RKO (cell line): ENCODE measurements around the gene TSGA10IP.
A peak's percentile ranks its signal among the peaks of the same experiment; 100 is the strongest.

ENCODE experiments used
- DNase-seq: peaks from one replicate; pipeline ENCODE4 v3.0.0-alpha.2; 2016; ENCODE audit warnings: low spot score

Gene TSGA10IP

DNA sequence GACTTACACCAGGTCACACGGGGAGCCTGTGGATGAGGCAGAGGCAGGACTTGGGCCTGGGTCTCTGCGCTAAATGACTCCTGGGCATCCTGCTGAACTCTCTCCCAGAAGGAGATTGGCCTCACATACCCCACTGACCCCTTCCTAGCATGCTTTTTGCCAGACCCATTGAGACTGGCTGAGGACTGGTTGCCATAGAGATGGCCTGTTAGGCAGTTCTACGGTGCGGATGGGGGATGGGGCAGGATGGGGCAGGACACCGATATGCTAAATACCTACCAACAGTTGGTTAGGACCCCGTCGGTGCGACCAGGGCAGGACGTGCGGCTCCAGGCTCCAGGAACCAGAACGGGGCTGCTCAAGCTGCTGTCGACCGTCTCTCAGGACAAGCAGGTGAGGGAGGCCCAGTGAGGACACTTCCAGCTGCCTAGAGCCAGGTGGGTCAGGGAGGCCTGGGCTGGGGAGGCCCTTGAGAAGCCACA is at the start of gene TSGA10IP:
Gene TSGA10IP, plus strand, starts transcription at position 51 of the 482 bp plus-strand sequence. Its CDS starts 196 bp downstream, at position 247.
- no peak for DNase-seq

DNA sequence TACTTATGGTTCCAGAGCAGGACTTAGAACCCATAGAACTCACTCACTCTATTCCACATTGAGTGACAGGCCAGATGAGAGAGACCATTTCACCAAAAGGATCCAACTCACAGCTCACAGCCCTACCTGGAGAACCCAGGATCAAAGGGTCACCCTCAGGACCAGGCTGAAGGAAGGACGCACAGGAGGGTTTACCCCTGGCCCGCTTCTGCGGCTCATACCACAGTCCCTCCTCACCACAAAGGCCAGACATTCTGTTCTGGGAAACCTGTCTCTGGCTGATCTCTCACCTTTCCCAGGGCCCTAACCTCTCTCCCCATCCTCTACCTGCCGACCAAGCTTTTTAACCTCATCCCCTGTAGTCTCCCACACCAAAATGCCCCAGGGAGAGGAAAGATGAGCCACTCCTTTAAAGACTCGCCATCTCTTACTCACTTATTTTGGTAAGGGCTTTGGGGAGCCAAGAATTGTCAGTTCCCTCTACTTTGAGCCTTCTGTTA is 49.7 kb upstream of the TSGA10IP start:
- peak; percentile 65 for DNase-seq

DNA sequence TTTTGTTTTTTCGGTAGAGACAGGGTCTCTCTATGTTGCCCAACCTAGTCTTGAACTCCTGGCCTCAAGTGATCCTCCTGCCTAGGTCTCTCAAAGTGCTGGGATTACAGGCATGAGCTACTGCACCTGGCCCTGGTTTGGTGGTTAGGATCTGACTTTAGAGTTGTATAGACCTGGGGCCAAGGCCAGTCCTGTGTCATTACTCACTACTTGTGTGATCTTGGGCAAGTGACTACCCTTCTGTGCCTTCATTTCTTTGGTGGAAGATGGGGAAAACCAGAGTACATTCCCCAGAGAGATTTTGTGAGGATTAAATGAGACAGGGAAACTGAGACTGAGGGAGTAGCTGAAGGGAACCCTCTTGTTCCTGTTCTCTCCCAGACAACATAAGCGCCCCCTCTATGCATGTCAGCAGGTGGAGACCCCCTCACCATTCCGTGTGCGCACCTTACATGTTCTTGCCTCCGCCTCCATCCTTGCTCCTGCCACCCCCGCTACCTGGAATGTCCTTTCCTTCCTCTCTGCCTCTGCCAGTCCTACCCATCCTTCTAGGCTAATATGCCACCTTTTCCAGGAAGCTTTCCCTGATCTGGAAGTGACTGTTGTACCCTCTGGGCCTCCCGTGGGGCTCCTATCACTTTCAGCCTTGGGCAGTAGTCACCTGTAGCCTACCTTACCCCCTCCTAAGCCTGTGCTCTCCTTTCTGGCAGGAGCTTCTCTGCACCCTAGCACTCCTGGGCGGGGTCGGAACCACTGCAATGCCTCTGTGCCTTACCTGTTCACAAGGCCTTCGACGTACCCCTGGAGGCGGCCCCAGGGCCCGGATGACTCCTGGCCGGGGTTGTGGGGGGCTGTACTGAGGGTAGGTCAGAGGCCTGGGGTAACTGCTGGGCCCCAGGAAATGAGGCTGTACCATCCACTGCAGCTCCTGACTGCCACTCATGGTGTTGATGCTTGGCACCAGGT is 49.0 kb upstream of the TSGA10IP start:
- peak; percentile 71 for DNase-seq

DNA sequence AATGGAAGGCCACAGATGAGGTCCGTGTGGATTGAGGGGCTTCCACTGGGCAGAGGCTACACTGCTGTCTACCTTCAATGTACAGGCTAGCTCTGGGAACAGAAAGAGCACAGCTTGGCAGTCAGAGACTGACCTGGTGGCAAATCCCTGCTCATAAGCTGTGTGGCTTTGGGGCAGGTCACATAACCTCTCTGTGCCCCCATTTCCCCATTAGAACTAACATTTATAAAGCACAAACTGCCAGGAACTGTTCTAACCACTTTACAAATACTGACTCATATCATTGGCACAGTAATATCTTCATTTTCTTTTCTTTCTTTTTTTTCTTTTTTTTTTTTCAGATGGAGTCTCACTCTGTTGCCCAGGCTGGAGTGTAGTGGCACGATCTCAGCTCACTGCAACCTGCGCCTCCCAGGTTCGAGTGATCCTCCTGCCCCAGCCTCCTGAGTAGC is 48.2 kb upstream of the TSGA10IP start:
- peak; percentile 49 for DNase-seq

DNA sequence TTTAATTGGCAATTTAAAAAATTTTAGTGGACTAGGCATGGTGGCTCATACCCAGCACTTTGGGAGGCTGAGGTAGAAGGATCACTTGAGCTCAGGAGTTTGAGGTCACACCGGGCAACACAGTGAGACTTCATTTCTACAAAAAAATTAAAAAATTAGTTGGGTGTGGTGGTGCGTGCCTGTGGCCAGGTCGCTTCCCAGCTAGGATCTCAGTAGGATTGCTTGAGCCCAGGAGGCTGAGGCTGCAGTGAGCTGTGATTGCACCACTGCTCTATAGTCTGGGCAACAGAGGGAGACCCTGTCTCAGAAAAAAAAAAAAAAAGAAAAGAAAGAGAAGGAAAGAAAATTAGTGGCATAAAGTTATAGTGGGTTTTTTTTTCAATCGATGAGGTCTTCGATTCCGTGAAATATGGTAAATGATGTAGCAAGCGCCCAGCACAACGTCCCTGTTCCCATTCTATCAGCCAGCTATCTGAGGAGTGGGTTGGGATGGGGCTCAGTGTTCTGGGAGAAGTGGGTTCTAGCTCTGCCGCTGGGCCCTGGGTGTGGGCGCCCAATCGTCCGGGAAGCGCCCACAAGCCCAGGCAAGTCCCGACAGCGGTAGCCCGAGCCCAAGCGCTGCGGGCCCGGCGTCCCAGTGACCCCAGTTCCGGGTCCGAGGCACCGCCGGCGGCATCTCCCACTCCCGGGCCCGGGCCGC is 46.5 kb upstream of the TSGA10IP start:
- DNase-seq: no peak

DNA sequence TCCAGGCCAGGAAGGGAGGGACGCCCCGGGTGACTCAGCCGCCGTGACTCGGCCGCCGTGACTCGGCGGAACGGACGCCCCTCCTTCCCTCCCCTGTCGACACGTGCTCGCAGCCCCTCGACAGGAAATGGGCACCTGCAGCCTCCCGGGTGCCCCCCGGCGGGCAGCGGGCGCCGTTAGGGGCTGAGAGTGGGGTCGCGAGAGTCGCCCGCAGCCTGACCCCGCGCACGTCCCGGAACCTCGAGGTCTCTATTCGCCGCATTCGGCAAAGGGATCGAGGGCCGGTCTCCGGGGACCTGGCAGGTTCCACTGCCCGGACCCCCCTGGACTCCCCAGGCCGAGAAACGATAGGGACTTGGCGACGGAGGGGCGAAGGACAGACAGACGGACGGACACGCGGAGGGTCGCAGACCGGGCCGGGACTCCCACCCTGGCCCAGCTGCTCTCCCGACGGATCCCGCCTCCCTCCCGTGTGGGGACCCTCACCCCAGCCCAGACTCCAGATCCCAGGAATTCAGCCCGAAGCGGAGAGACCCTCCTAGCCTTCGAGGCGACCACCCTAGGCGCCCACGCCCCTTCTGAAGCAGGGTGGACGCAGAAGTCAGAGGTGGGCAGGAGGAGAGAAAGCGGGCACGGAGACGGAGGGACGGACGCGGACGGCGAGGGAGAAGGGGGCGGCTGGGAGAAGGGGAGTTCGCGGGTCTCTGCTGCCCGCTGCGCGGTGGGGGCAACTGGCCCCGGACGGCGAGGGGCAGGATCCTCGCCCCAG is 45.7 kb upstream of the TSGA10IP start:
- DNase-seq: peak; percentile 90

DNA sequence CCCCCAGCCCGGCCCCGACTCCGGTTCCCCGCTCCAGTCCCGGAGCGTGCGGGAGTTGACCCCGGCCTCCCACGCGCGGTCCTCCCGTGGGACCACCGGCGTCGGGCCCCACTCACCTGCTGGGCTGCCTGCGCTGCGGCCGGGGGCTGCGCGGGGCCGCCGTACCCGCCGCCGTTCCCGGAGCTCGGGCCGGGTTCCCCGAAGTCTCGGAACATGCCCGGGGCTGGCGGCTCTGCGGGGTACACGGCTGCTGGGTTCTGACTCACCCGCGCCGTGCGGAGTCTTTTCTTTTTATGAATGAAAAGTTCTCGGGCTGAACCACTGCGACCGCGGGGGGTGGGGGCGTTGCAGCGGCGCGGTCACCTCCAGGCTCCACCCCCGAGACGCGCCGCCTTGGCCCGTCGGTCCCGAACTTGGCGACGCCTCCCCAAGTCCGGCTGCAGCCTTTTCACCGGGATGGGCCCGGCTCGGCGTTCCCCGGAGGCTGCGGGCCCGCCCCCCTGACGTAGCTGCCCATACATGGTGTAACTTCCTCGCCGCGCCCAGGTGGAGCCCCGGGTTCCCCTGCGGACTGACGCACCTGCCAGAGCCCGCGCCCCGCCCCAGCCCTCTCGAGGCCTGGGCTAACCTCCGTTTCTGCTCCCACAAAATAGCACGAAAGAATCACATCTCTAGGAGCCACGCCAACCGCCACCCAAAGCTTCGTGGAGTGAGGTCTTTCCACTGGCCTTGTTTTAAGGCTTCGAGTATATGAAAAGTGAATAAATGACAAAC is 45.0 kb upstream of the TSGA10IP start, which contains the start of gene FOSL1:
Gene FOSL1, minus strand, starts transcription at position 264 of the 774 bp plus-strand sequence. Its CDS starts 49 bp downstream, at position 215.
- peak; percentile 98 for DNase-seq

DNA sequence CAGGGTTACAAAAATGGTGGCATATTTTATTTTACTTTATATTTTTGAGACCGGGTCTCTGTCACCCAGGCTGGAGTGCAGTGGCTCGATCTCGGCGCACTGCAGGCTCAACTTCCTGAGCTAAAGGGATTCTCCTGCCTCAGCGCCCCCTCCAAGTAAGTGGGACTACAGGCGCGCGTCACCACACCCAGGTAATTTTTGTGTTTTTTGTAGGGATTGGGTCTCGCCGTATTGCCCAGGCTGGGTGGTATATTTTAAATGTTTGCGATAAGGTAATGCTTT is 44.4 kb upstream of the TSGA10IP start:
- DNase-seq: peak; percentile 51

DNA sequence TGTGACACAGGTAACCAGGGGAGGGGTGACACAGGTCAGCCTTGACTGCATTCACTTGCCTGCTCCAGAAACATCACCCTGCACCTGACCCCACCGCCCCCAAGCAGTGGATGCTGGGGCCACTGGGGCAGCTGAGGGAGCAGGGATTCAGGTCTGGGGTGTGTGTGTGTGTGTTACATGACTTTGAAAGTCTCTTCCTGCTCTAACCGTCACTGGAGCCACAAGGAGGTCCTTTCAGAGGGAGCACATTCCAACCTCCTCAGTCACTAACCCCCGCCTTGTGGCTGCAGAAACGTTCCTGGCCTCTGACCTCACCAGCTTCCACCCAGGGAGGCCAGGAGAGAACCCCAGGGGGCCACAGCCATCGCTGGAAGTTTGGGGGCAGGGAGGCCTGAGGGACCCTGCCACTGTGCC is 42.2 kb upstream of the TSGA10IP start:
- peak; percentile 95 for DNase-seq

DNA sequence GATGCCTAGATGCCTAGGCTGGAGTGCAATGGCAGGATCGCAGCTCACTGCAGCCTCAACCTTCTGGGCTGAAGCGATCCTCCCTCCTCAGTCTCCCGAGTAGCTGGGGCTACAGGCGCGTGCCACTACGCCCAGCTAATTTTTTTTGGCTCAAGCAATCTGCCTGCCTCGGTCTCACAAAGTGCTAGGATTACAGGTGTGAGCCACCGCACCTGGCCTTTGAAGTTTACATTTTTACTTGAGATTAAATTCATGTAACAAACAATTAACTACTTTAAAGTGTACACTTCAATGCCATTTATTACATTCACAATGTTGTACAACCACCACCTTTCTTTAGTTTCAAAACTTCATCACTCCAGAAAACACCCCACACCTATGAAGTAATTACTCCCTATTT is 41.6 kb upstream of the TSGA10IP start:
- peak; percentile 34 for DNase-seq

DNA sequence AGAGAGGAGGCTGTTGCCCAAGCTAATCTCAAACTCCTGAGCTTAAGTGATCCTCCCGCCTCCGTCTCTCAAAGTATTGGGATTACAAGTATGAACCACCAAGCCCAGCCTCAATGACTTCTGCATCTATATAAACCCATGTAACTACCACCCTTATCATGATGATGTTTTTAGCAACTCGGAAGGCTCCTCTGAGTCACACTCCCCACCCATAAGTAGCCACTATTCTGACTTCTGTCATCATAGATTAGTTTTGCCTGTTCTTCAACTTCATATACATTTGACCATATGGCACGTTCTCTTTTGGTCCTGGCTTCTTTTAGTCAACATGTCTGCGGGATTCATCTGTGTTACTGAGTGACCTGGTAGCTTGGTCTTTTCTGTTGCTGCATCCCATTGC is 38.7 kb upstream of the TSGA10IP start:
- DNase-seq: peak; percentile 78

DNA sequence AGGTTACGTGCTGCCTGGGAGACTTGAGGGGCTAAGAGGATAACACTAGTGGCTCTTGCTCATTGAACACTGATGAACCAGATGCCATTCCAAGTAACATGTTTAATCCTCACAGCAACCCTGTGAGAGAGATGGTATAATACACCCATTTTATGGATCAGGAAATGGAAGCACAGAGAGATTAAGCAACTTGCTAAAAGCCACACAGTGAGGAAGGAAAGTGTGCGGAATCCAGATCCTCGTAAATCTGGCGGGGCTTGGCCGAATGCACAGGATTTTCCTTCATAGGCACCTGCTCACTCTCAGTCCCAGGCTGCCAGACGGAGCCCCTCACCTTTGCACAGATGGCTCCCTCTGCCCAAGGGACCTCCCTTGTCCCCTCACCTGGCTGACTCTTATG is 37.4 kb upstream of the TSGA10IP start:
- DNase-seq: peak; percentile 61

DNA sequence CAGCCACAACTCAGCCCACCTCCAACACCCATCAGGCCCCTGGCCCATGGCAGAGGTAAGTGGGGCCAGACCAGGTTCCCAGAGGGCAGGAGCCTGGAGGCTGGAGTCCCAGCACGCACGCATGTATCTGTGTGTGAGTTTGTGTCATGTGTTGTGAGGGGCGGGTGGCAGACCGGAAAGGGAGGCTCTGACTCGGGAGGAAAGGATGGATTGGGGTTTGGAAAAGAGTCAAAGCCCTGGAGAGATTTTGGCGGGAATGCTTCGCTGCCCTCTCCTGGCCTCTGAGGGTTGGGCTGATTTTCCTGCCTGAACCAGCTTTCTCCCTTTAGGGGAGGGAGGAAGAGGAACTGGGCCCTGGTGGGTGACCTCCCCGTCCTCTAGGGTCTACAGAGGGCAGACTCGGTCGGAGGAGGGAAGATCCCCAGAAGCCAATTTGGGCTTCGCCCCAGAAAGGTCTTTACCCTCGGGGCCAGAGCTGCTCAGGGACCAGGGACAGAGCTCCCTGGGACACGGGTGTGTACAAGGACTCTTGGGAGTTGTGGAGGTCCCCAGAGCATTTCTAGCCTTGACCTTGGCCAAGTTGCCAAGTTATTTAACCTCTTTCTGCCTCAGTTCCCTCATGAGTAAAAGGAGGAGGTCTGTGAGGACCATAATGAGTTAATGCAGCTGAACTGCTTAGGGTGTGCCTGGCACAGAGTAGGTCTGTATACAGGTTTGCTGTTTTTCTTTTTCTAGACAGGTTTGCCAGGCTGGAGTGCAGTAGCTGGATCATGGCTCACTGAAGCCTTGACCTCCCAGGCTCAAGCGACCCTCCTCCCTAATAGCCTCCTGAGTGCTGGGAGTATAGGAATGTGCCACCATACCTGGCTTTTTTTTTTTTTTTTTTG is 33.4 kb upstream of the TSGA10IP start:
- DNase-seq: peak; percentile 97

DNA sequence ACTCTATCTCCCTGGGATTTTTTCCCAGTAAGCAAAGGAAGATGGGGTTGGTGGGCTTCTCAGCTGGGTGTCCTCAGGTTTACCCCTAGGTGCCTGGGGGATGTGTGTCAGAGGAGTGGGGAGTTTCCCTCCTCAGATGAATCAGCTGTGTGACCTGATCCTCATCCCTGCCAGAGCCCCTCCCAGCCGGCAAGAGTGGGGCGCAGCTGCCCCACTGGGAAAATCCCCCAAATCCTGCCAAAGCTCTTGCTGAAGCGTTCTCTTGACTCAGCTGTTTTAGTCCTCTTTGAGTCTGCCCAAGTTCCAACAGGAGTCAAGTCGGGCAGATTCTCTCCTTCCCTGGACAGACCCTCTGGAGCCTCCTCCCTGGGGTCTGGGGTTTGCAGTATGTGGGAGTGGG is 32.4 kb upstream of the TSGA10IP start:
- DNase-seq: peak; percentile 96

DNA sequence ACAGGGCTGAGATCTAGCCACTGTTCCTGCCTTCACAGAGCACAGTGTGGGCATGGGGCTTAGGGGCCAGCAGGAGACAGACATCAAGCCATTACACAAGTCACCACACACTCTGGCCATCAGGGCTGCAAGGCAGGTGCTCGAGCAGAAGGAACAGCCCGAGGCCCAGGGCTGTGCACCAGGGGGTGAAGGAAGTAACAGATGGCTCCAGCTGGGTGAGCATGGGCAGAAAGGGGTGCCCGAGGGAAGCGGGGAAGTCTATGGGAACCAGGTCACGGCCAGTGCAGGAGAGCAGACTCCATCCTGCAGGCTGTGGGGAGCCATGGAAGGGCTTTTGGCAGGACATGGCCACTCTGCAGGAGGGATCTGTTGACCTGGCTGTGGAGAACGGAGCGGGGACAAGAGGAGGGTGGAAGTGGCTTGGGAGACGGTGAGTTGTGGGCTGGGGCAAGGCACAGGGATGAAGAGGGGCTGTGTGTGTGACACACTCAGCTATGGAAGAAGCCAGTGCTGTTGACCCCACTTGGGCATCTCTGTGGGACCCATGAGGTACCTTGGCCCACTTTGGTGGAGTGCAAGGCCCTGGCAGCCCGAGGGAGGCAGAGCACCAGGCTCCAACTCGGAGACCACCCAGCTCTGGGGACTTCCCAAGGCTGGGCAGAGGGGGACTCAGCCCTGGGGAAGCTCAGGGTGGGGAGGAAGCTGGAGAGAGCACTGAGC is 30.0 kb upstream of the TSGA10IP start:
- DNase-seq: peak; percentile 75

DNA sequence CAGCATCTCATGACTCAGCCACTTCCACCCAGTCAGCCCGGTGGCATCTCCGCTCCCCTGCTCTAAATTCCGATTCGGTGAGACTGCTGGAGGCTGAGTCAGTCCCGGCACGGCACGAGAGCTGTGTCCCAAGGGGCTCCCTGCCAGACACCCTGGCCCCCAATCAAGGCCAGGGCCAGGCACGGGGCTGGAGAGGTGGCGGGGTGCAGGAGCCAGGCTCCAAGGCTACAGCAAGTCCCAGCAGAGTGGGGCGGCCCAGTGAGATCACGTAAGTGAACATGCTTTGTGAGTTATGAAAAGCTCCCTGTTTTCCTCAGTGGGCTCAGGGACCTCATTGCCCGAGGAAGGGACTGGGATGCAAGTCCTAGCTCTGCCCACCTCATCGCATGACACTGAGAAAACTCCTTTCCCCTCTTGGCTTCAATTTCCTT is 29.4 kb upstream of the TSGA10IP start:
- peak; percentile 99 for DNase-seq

DNA sequence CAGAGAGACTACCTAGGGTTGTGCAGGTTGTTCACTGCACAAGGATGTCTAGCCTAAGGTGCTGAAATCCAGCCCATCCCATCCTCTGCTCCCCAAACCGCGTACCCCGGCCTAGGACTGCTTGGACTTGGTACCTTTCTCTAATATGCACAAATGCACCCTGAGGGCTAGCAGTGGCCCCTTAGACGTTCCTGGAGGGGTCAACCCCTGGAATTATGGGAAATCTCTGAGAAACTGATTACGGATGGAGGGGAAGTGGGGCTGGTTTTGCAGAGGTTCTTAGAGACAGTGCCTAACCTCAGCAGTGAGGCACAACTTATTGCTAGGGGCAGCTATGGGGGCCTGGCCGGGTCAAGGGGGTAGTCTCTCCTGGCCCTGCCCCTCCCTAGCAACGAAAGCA is 28.9 kb upstream of the TSGA10IP start:
- peak; percentile 66 for DNase-seq

DNA sequence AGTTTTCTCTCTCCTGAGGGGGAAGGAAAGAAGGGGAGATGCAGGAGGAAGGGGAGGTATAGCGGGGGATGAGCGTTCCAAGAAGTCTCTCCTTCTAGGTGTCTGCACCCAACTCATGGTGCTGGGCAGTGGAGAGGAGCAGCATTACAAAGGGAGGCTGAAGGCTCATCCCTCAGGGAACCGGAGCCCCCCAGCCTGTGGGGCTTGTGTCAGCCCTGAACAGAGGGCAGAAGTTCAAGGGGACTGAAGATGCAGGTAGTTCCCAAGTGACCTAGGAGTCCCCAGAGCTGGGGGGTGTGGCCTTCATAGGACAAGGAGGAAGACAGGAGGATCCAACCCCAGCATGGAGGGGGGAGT is 28.2 kb upstream of the TSGA10IP start:
- peak; percentile 72 for DNase-seq

DNA sequence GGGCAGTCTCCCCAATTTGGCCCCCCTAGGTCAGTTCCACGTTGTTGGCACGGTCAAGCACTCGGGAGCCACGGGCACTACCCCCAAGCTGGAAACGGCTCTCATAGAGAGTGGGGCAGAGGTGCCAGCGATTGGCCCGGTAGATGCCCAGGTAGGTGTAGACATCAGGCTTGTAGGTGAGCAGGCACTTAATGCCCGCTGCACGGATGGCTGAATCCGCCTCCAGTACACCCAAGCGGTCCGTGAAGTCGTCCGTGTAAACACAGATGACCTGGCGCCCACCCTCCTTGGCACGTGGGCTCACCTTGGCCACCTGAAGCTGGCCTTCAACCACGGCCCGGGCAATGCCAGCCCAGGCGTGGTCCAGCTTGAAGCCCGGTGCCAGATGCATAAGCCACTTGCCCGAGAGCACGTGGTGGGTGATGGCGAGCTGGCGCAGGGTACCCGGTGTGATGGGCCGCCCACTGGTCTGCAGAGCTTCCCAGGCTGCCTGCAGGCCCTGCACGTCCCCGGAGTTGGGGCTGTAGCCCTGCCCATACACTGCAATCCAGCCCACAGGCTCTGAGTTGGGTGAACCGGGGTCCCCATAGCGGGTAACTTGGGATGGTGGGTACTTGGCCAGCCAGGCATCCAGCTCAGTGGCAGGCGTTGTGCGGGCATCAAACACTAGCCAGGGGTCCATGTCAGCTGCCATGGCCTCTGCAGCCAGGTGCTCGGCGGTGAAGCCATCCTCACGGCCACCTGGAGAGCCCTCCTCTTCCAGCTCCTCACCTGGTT is 27.7 kb upstream of the TSGA10IP start:
- DNase-seq: peak; percentile 71
